ENCODE results near the gene SLC39A3. TPM values are rescaled to one million over a fixed set of nuclear protein-coding genes. Genes with fewer than 3 reads are reported as not detected.

The SLC39A3 gene, protein sequence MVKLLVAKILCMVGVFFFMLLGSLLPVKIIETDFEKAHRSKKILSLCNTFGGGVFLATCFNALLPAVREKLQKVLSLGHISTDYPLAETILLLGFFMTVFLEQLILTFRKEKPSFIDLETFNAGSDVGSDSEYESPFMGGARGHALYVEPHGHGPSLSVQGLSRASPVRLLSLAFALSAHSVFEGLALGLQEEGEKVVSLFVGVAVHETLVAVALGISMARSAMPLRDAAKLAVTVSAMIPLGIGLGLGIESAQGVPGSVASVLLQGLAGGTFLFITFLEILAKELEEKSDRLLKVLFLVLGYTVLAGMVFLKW
- total RNA-seq, result 10 to 100 TPM; 21.9 to 25.5 TPM
- long read RNA-seq, transcript SLC39A3-201 (3 exons, 1,502 nt), result major isoform, 65 of 73 reads
- long read RNA-seq, partial matches to known transcripts, result 4 of 73 reads
- long read RNA-seq, other reads (novel, unspliced or antisense), result 3 of 73 reads

DNA sequence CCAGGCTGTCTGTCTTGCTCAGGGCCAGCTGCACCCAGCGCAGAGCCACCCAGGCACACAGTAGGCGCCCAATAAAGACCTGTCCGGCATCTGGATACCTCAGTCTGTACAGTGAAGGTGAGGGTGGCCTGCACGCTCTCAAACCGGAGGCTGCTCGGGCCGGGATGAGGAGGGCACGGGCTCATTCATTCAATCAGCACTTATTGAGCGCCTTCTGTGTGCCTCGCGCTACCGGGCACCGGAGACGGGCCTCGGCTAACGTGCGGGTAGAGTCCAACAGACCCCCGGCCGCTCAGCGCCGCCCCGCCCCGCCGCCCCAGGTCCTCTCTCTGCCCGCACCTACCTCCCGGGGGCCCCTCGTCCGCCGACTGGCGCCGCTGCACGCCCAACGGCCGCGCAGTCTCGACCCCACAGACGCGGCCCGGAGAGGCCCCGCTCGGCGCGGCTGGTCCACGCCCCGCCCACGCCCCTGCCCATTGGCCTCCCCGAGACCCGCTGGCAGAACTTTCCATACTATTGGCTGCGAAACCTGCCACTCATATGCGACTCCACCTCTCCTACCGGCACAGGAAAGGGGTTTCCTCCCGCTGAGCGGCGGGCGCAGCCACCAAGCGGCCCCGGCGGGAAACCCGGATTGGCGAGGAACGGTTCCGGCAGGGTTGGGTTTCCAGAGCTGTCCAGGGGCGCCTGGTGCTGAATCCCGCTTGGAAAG lies at the start of gene SLC39A3:
TSS of gene SLC39A3 (minus strand) at position 416 of the 712 bp plus-strand sequence. CDS start 2,760 bp downstream, outside the sequence.
- intact Hi-C loops (cut with DNase I), result no loop called here
- ATAC-seq, result peak; percentile 100
- peak; percentile 98 for DNase-seq

- ATAC-seq, result no peak
- intact Hi-C loops (cut with DNase I), result no loop called here
- DNase-seq, result no peak
These were observed 48.4 kb upstream of the SLC39A3 start for GRCh38 chr19:2788237-2788636.

DNA sequence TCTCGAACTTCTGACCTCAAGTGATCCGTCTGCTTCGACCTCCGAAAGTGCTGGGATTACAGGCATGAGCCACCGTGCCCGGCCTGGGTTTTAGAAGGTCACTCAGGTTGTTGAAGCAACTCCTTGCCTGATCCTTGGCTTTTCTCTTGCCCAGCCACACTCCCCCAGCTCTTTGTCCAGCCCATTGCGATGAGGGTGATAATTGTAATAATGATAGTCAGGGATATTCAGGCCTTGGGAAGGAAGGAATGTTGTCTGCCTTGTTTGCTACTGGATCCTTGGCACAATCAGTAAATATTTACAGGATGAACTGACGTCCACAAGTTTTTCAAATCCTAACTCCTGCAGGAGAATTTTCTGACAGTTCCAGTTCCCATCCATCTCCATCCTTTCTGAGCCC lies 47.3 kb upstream of the SLC39A3 start:
- ATAC-seq (no peak), DNase-seq (no peak)
- intact Hi-C loops (cut with DNase I), result no loop called here

DNA sequence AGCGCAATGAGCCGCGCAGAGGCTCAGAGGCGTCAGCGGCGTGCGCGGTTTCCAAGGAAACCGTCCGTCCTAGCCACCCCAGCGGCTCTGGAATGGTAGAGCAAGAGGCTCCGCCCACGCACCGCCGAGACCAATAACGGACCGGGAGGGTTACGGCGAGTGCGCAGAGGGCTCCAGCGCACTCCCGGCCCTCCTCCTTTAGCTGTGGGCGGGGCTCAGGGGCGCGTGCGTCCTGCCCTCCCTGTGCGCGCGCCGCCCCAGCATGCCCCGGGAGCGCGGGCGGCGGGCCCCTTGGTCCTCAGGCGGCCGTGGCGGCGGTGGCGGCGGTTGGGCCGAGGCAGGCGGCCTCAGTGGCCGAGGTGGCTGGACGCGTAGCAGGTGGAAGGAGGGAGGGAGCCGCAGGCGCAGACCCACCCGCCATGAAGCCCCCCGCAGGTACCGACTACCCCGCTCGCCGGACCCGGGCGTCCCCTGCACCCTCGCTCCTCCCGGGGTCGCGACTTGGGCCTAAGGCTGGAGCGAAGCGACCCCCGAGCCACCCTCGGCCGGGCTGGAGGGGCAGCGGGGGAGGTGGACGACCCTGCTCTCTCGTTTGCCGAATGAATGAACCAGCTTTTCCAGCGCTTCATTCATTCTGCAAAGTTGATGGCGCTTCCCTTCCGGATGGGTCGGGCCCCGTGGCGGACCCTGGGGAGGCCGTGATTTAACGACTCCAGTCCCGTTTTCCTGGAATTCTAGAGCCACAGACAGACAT lies 45.6 kb upstream of the SLC39A3 start, which contains the start of gene THOP1:
TSS of gene THOP1 (plus strand) at position 260 of the 754 bp plus-strand sequence. CDS start at position 420, 160 bp downstream.
- DNase-seq (peak; percentile 100), ATAC-seq (peak; percentile 94)
- intact Hi-C loops (cut with DNase I), result no loop called here

- intact Hi-C loops (cut with DNase I), result no loop called here
- no peak for DNase-seq
These were observed 43.9 kb upstream of the SLC39A3 start for GRCh38 chr19:2783781-2784145.

GRCh38 chr19:2782936-2783780 lies 43.3 kb upstream of the SLC39A3 start, which contains the start of gene SGTA:
Gene SGTA (minus strand): TSS chr19:2783273. CDS start chr19:2769068, 14,205 bp downstream.
- intact Hi-C loops (cut with DNase I), result no loop called here
- DNase-seq (peak; percentile 98), ATAC-seq (peak; percentile 89 to 92)

More at GRCh38 chr19:2783781-2784145, 43.9 kb upstream of the SLC39A3 start:
- ATAC-seq, result no peak

DNA sequence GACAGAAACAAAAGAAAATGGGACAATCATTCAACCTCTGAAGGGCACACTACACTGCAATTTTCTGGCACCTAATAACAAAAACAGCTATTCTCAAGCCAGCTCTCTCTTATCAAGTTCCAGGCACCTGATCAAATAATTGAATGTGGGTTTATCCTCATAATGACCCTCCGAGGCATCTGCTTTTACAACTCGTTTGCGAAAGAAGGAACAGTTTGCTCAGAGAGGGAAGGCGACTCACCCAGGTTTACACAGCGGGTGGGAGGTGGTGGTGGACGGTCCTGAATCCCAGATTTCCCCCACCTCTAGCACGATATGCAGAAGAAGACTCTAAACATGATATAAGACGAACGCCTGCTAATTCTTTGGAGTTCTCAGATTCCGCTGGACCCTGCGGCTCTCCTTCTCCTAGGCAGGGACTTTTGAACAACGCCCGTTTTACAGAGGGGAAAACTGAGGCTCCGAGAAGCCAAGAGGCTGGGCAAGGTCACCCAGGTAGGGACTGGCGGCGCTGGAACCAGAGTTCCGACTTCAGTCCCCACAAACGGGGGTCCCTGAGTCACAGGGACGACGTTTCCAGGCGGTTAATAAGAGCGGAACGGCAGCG lies 42.6 kb upstream of the SLC39A3 start:
- intact Hi-C loops (cut with DNase I), result no loop called here
- ATAC-seq, result no peak

GRCh38 chr19:2780284-2780683 lies 40.5 kb upstream of the SLC39A3 start:
- DNase-seq (no peak), ATAC-seq (no peak)
- intact Hi-C loops (cut with DNase I), result no loop called here

More for the DNA sequence above, 42.6 kb upstream of the SLC39A3 start:
- DNase-seq, result no peak

DNA sequence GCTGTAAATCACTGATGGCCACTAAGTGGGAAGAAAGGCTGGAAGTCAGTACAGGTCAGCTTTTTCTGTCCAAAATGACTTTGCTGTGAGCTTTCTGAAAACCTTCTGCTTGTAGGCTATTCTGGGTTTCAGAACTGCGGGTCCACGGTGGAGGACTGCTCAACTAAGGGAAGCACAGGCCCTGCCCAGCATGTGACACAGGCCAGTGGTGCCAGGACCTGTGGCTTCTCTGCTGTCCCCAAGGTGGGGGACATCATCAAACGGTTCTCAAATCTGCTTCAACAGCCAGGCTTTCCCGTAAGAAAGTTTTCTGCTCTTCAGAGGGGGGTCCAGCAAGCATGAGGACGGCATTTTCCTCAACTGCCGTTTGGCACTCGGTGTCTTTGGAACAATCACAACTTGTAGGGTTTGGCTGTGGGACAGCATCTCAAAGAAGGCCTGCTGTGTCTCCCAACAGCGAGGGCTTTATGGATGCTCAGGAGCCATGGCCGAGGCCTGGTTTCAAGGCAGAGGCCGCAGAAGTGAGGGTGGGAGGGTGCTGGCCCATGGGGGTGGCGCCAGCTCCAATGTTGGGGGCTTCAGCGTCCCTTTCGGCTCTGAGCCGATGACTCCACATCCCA lies 39.4 kb upstream of the SLC39A3 start:
- ATAC-seq (no peak), DNase-seq (no peak)
- intact Hi-C loops (cut with DNase I), result no loop called here

DNA sequence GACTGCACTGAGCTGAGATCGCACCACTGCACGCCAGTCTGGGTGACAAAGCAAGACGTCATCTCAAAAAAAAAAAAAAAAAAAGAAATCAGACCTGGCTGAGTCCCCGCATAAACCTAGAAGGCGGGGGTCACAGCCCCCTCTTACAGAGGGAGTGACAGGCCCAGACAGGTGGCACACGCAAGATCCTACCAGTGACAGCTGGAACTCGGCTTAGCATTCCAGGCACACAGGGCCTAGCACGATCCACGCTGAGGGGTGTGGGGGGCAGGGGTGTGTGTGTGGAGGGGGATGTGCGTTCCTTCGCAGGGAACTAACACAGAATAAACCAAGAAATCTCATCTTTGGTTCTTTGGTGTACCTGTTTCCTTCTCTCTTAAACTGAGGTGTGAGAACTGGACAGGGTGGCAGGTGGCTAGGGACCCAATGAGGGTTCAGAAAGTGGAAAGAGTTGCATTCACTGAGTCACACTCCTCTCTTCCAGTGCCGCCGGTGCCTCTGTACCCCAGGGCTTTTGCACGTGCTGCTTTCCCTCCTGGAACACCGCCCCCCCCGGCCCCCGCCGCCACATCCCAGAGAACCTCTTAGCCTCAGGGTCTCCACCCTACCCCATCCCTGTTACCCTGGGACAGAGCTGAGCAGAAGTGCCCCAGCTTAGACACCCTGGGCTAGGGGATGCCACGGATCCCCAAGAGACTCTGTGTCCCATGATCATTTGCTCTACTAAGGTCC lies 38.3 kb upstream of the SLC39A3 start:
- DNase-seq (no peak), ATAC-seq (no peak)
- intact Hi-C loops (cut with DNase I), result no loop called here

- ATAC-seq, result peak; percentile 39 to 45
- DNase-seq, result peak; percentile 74
- intact Hi-C loops (cut with DNase I), result no loop called here
These were observed 36.0 kb upstream of the SLC39A3 start for GRCh38 chr19:2775556-2776430.

- peak in 1 of 2 donors; percentile 1 for ATAC-seq
- intact Hi-C loops (cut with DNase I), result no loop called here
- DNase-seq, result no peak
These were observed 35.2 kb upstream of the SLC39A3 start for GRCh38 chr19:2774953-2775555.

DNA sequence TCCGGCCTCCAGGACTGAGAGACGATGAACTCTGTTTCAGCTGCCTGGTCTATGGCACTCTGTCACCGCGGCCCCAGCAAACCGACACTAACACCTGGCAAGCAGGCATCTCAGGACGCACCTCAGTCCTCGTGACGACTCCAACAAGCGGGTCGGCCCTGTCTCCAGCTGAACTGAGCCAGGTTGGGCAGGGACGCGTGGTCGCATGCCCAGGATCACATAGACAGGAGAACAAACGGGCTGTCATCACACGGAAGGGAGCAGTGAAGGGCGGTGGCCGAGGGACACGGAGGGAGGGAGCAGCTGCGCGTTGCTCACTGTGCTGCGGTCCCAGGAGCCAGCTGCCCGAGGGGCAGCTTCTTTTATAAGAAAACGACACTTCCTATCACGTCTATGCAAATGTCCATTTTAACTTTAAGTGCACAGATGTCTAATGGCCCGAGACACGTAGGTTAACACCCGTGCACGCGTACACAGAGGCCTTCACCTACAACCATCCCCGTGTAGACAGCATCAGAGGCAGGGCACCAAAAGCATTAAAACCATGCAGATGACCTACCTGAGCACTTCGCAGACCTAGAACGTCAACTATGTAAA lies 34.4 kb upstream of the SLC39A3 start:
- ATAC-seq, result no peak
- no peak for DNase-seq
- intact Hi-C loops (cut with DNase I), result no loop called here

GRCh38 chr19:2771786-2772674 lies 32.2 kb upstream of the SLC39A3 start:
- intact Hi-C loops (cut with DNase I), result no loop called here
- ATAC-seq (peak; percentile 9 to 50), DNase-seq (no peak)
